Measurements from ENCODE around the gene PRMT5.
A peak's percentile ranks its signal among the peaks of the same experiment; 100 is the strongest.

PRMT5 gene

GRCh38 chr14:22886500-22887259 is 42.5 kb downstream of the PRMT5 start:
- Histone ChIP-seq H3K9me3 (ENCODE audit: low read length) (no peaks in the 10 kb centered on the region), H3K4me3 (ENCODE audit: low read length) (peak overlapping the region; percentile 60), H3K27me3 (ENCODE audit: insufficient read depth, low read length) (no peaks in the 10 kb centered on the region), H3K36me3 (ENCODE audit: insufficient read depth, low read length) (no peaks in the 10 kb centered on the region), H3K4me1 (ENCODE audit: insufficient read depth, low read length) (peaks cover 54% of the 10 kb centered on the region), H2AFZ (ENCODE audit: low read depth, low read length) (peak overlapping the region; percentile 80)

- peak overlapping the region; percentile 44 for H3K4me3 ChIP-seq (ENCODE audit: low read length)
- no peak overlapping the region for H2AFZ ChIP-seq (ENCODE audit: low read depth, low read length)
- H3K27me3 ChIP-seq (ENCODE audit: insufficient read depth, low read length): no peaks in the 10 kb centered on the region
- H3K4me1 ChIP-seq (ENCODE audit: insufficient read depth, low read length): peaks cover 58% of the 10 kb centered on the region
- no peaks in the 10 kb centered on the region for H3K36me3 ChIP-seq (ENCODE audit: insufficient read depth, low read length)
- H3K9me3 ChIP-seq (ENCODE audit: low read length): no peaks in the 10 kb centered on the region
Measured at GRCh38 chr14:22885975-22886374, 43.2 kb downstream of the PRMT5 start.

- Histone ChIP-seq H3K9me3 (ENCODE audit: low read length) (no peaks in the 10 kb centered on the region), H2AFZ (ENCODE audit: low read depth, low read length) (no peak overlapping the region), H3K27me3 (ENCODE audit: insufficient read depth, low read length) (no peaks in the 10 kb centered on the region), H3K36me3 (ENCODE audit: insufficient read depth, low read length) (no peaks in the 10 kb centered on the region), H3K4me3 (ENCODE audit: low read length) (no peak overlapping the region), H3K4me1 (ENCODE audit: insufficient read depth, low read length) (peaks cover 58% of the 10 kb centered on the region)
Measured at GRCh38 chr14:22884738-22885523, 44.2 kb downstream of the PRMT5 start.

GRCh38 chr14:22884076-22884737 is 45.0 kb downstream of the PRMT5 start:
- H2AFZ ChIP-seq (ENCODE audit: low read depth, low read length): no peak overlapping the region
- H3K27me3 ChIP-seq (ENCODE audit: insufficient read depth, low read length): no peaks in the 10 kb centered on the region
- no peaks in the 10 kb centered on the region for H3K9me3 ChIP-seq (ENCODE audit: low read length)
- no peaks in the 10 kb centered on the region for H3K36me3 ChIP-seq (ENCODE audit: insufficient read depth, low read length)
- peaks cover 58% of the 10 kb centered on the region for H3K4me1 ChIP-seq (ENCODE audit: insufficient read depth, low read length)
- peak overlapping the region; percentile 47 for H3K4me3 ChIP-seq (ENCODE audit: low read length)

GRCh38 chr14:22883173-22883976 is 45.8 kb downstream of the PRMT5 start, which contains the start of gene REM2:
REM2 (plus strand) TSS chr14:22883222; CDS start chr14:22883288, 66 bp downstream.
- Histone ChIP-seq H2AFZ (ENCODE audit: low read depth, low read length) (peak within 1 kb of the TSS; percentile 24), H3K36me3 (ENCODE audit: insufficient read depth, low read length) (no peaks in the 10 kb centered on the region), H3K9me3 (ENCODE audit: low read length) (no peaks in the 10 kb centered on the region), H3K4me3 (ENCODE audit: low read length) (peak within 1 kb of the TSS; percentile 47), H3K27me3 (ENCODE audit: insufficient read depth, low read length) (no peaks in the 10 kb centered on the region), H3K4me1 (ENCODE audit: insufficient read depth, low read length) (peaks cover 58% of the 10 kb centered on the region)

GRCh38 chr14:22882529-22883172 is 46.5 kb downstream of the PRMT5 start:
- H3K9me3 ChIP-seq (ENCODE audit: low read length): no peaks in the 10 kb centered on the region
- peak overlapping the region; percentile 24 for H2AFZ ChIP-seq (ENCODE audit: low read depth, low read length)
- no peaks in the 10 kb centered on the region for H3K36me3 ChIP-seq (ENCODE audit: insufficient read depth, low read length)
- H3K4me1 ChIP-seq (ENCODE audit: insufficient read depth, low read length): peaks cover 52% of the 10 kb centered on the region
- peak overlapping the region; percentile 10 for H3K4me3 ChIP-seq (ENCODE audit: low read length)
- H3K27me3 ChIP-seq (ENCODE audit: insufficient read depth, low read length): no peaks in the 10 kb centered on the region

GRCh38 chr14:22882064-22882463 is 47.1 kb downstream of the PRMT5 start:
- Histone ChIP-seq H3K27me3 (ENCODE audit: insufficient read depth, low read length) (no peaks in the 10 kb centered on the region), H3K4me1 (ENCODE audit: insufficient read depth, low read length) (peaks cover 50% of the 10 kb centered on the region), H3K4me3 (ENCODE audit: low read length) (no peak overlapping the region), H3K36me3 (ENCODE audit: insufficient read depth, low read length) (no peaks in the 10 kb centered on the region), H2AFZ (ENCODE audit: low read depth, low read length) (no peak overlapping the region), H3K9me3 (ENCODE audit: low read length) (no peaks in the 10 kb centered on the region)

GRCh38 chr14:22878271-22879246 is 50.6 kb downstream of the PRMT5 start:
- Histone ChIP-seq H3K4me1 (ENCODE audit: insufficient read depth, low read length) (peaks cover 23% of the 10 kb centered on the region), H3K4me3 (ENCODE audit: low read length) (no peak overlapping the region), H3K36me3 (ENCODE audit: insufficient read depth, low read length) (peaks cover 20% of the 10 kb centered on the region), H3K9me3 (ENCODE audit: low read length) (no peaks in the 10 kb centered on the region), H2AFZ (ENCODE audit: low read depth, low read length) (no peak overlapping the region), H3K27me3 (ENCODE audit: insufficient read depth, low read length) (no peaks in the 10 kb centered on the region)

GRCh38 chr14:22877000-22877501 is 52.1 kb downstream of the PRMT5 start:
- Histone ChIP-seq H2AFZ (ENCODE audit: low read depth, low read length) (no peak overlapping the region), H3K36me3 (ENCODE audit: insufficient read depth, low read length) (peaks cover 20% of the 10 kb centered on the region), H3K27me3 (ENCODE audit: insufficient read depth, low read length) (no peaks in the 10 kb centered on the region), H3K9me3 (ENCODE audit: low read length) (no peaks in the 10 kb centered on the region), H3K4me1 (ENCODE audit: insufficient read depth, low read length) (peaks cover 13% of the 10 kb centered on the region), H3K4me3 (ENCODE audit: low read length) (no peak overlapping the region)

GRCh38 chr14:22875748-22876319 is 53.3 kb downstream of the PRMT5 start:
- Histone ChIP-seq H3K4me1 (ENCODE audit: insufficient read depth, low read length) (peaks cover 6% of the 10 kb centered on the region), H3K27me3 (ENCODE audit: insufficient read depth, low read length) (no peaks in the 10 kb centered on the region), H2AFZ (ENCODE audit: low read depth, low read length) (no peak overlapping the region), H3K9me3 (ENCODE audit: low read length) (no peaks in the 10 kb centered on the region), H3K4me3 (ENCODE audit: low read length) (no peak overlapping the region), H3K36me3 (ENCODE audit: insufficient read depth, low read length) (peaks cover 20% of the 10 kb centered on the region)
